SKM-1 (cell line): ENCODE results near the gene ADGRB3.
A peak's percentile ranks its signal among the peaks of the same experiment; 100 is the strongest.
"Not testable (repeated sequence)": the region's sequence is repeated elsewhere in the genome, so short reads cannot be mapped to it uniquely, and the experiment has no call there.

Source experiments
- DNase-seq: peaks from one replicate; lab custom pipeline; 2025; ENCODE audit not compliant: unreplicated experiment; lab: John Stamatoyannopoulos, UW

The ADGRB3 gene

GRCh38 chr6:68912805-68913204, 277.7 kb downstream of the ADGRB3 start:
- DNase-seq = not testable (repeated sequence)

- no peak for DNase-seq
Observed at GRCh38 chr6:68915586-68915985, 280.5 kb downstream of the ADGRB3 start.

DNA sequence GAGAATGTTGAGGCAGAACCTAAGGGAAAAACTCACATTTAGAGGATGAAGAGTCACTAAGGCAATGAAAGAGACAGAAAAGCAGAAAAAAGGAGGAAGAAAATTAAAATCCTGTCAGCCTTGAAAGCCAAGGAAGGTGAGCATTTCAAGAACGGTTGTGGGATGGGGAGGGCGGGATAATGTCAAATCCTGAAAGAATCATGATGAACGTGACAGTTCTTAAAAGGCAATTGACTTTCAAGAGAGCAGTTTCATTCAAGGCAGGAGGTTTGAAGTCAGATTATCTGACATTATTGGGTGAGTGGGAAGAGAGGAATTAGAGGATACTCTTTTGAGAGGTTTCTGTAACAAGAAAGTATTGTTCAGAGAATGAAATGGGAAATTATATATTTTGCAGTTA, 284.5 kb downstream of the ADGRB3 start:
- no peak for DNase-seq

DNA sequence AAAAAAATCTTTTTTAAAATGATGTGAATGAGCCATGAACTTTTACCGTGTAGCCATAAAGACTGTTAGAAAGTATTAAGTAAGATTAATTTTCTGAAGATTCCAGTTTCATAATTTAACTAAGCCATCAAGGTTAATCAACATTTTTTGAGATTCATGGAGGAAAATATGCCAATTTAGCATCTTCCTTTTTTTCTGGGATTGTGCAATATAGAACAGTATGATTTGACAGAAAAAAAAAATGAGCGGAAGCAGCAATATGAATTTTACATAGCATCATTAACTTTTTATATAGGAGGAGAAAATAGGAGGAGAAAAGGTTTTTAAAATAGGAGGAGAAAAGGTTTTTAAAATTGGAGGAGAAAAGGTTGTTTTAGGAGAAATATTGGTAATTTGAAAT, 306.3 kb downstream of the ADGRB3 start:
- no peak for DNase-seq

GRCh38 chr6:68947721-68948120, 312.6 kb downstream of the ADGRB3 start:
- DNase-seq = no peak

- DNase-seq = no peak
Observed at GRCh38 chr6:68951270-68951669, 316.2 kb downstream of the ADGRB3 start.

- DNase-seq = no peak
Observed at GRCh38 chr6:68958327-68958726, 323.2 kb downstream of the ADGRB3 start.

DNA sequence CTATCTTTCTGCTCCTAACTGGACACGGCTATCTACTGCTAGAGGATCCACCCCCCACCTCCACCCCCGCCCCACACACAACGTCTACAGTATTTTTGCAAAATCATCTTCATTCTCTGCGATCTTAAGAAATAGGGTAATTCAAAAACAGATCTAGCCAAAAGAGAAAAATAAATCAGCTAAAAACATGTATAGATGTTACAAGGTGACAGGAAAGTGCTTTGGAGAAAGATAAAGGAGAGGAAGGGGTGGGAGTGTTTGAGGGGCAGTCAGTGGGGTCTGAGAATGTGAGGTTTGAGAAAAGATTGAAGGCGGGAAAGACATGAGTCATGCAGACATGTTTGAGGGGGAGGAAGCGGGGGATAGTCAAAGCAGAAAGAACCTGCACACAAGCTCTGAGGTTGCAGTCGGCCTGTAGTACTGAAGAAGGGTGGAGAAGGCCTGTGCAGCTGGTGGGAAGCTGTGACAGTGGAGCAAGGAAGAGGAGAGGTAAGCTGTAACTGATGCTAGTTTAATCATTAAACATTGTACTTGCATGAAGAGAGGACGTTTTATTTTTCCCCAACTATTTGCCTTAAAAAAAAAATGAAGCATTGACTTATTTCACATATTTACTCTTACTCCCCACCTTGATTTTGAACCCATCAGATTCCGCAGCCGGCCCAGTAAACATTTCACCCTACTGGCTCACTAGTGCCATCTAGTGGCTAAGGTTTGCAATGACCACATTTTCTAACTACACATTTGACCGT, 332.6 kb downstream of the ADGRB3 start:
- DNase-seq = peak; percentile 28

DNA sequence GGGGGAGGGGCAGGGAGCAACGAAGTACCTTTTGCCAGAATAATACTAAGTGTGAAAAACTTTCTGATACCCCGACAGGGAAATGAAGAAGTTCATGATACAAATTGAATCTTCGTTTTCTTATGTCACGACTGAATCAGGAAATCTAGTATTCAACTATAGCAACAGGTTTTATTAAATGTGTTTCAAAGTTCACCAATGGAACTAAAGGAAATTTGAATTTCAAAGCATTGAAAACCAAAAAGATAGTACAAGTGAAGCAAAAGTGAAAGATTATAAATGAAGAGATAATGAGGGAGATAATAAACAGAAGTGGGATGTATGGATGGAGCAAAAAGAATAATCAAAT, 333.2 kb downstream of the ADGRB3 start:
- no peak for DNase-seq

DNA sequence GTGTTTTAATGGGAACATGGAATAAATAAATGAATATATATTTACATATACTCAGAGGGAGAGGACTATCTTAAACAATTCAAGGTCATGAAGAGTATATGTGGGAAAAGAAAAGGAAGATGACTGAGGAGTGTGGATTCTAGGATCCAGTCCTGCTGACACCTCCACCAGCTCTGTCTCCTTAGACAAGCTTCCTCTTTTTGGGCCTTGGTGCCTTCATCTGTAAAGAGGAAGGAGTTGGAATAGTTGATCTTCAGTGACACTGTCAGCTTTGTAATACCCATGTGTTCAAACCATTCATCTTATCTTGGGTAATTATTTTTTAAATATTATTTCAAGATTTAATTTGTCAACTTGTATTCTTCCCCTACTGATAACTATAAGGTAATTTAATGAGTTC, 338.0 kb downstream of the ADGRB3 start:
- DNase-seq = no peak

DNA sequence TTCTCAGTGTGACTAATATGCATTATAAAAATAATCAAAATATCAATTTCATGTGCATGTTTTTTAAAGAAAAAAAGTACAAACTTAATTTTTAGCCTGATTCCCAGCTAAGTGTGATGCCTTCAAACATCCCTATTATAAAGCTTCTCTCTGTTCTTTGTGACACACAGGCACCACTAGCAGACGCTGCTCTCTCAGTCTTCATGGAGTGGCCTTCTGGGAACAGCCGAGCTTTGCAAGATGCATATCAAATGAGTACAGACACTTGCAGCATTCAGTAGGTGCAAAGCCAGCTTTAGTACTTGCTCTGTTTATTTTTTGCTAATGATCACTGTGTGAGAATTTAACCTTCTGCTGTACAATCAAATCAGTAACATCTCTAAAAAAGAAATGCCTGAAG, 340.0 kb downstream of the ADGRB3 start:
- no peak for DNase-seq

- no peak for DNase-seq
Observed at GRCh38 chr6:68975816-68976215, 340.7 kb downstream of the ADGRB3 start.

- DNase-seq = no peak
Observed at GRCh38 chr6:68976260-68976659, 341.2 kb downstream of the ADGRB3 start.

DNA sequence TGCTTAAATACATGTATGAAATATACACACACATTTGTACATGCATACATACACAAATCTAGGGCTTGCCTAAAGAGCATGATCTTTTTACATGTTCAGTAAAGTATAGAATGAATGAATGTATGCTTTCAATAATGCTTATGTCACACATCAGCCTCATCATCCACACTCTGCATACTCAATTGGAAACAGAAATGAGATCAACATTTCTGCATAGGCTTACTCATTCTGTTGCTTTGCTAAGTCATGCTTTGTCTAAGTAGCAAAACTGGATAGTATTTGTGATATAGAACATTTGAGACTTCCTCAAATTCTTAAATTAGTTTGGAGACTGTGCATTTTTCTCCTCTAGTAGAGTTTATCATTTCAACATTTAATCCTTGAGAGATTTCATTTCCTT, 343.3 kb downstream of the ADGRB3 start:
- DNase-seq = no peak

GRCh38 chr6:68981668-68982067, 346.6 kb downstream of the ADGRB3 start:
- DNase-seq = not testable (repeated sequence)

DNA sequence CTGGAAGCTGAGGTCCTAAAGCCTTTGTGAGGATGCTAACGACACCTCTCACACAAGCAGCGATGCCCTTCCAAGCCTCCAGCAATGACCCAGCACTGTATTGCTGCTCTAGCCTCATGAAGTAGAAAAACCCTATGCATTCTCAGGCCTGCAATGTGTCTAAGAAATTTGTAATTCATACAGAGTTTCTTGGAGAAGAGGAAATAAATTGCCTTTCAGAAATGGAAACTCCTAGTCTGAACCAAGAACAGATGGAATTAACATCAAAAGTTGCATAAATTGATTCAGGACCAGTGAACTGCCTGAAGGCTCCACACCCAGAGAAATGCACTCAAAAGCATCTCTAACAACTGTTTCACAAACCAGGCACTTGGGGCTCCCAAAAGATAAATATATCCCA, 353.6 kb downstream of the ADGRB3 start:
- DNase-seq = no peak

DNA sequence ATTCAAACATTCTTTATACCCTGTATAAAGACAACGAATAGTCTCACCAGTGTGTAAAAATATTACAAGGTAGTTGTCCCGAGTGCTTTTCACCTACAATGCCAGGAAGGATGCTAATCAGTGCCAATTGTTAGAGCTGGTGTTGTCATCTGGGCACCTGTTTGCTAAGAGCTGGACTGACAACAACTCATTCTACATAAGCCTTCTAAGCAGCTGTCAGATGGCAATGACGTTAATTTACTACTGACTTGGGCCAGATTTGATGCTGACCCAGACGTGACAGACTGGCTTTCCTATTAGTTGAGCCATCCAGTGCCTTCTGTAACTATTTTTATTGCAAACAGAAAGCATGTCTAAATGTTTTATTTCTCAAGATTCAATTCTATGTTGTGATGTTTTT, 355.2 kb downstream of the ADGRB3 start:
- DNase-seq = no peak

- DNase-seq = no peak
Observed at GRCh38 chr6:68993911-68994310, 358.8 kb downstream of the ADGRB3 start.

DNA sequence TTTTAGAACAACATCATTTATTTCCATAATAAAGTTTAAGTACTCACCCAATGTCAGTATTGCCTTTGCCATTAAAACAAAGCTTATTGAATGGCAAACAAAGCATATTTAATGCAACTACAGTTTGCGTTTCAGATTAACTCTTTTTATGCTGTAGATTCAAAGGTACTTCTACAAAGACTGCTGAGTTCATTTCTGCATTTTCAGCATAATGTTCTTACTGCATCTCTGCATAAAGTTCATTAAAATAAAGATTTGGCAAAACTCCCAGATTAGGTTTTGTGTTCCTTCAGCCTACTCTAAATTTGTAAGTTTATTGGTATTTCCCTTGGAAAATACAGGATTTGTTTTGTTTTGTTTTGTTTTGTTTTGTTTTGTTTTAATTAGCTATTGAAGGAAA, 359.4 kb downstream of the ADGRB3 start:
- DNase-seq = no peak

- no peak for DNase-seq
Observed at GRCh38 chr6:69005199-69005598, 370.1 kb downstream of the ADGRB3 start.

GRCh38 chr6:69007781-69008180, 372.7 kb downstream of the ADGRB3 start:
- no peak for DNase-seq

DNA sequence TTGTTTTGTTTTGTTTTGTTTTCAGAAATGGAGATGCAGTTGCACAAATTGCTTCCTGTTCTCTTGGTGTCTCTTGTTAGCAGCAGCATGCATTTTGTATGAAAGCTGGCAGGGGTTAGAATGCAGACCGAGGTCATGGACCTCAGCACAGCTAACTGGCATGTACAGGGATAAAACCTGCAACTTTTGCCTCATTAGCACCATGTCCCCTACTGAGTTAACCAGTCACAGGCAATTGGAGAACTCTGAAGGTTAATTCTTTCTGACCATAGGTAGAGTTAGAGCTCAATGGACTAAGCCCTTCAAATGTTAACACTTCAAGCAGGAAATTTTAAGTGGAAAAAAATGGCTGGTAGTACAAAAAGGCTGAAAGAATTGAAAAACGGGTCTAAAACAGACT, 377.1 kb downstream of the ADGRB3 start:
- no peak for DNase-seq

GRCh38 chr6:69012876-69013275, 377.8 kb downstream of the ADGRB3 start:
- no peak for DNase-seq
